ENCODE data around the gene DIAPH3. TPM values are rescaled to one million over a fixed set of nuclear protein-coding genes. Genes with fewer than 3 reads are reported as not detected.

Gene DIAPH3
- total RNA-seq, 1 experiment from 2014 or later, result 27.6 TPM

DNA sequence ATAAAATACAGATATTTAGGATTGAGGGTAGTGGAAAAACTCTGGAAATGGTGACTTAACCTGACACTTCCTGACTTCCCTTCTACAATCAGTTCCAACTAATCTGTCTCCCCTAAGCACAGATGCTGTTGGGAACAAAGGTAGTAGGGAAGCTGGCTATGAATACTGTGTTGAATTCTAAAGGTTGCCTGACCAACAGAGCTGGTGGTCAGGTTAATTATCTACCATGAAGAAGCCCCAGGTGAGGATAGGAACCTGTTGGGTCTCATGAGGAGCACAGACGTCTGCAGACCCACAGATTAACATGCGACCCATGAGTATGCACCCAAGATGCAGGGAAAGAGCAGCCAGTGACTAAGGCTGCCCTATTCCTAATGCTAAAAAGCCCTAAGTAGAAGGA lies 172.3 kb downstream of the DIAPH3 start (continued):
- no peak for TF ChIP-seq ZNF532 (CRISPR knock-in tag; IDR thresholded peaks at IDR 0.05; ENCODE audit: borderline replicate concordance)
- TF ChIP-seq, protein P1, sequence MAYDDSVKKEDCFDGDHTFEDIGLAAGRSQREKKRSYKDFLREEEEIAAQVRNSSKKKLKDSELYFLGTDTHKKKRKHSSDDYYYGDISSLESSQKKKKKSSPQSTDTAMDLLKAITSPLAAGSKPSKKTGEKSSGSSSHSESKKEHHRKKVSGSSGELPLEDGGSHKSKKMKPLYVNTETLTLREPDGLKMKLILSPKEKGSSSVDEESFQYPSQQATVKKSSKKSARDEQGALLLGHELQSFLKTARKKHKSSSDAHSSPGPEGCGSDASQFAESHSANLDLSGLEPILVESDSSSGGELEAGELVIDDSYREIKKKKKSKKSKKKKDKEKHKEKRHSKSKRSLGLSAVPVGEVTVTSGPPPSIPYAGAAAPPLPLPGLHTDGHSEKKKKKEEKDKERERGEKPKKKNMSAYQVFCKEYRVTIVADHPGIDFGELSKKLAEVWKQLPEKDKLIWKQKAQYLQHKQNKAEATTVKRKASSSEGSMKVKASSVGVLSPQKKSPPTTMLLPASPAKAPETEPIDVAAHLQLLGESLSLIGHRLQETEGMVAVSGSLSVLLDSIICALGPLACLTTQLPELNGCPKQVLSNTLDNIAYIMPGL (CRISPR knock-in tag; IDR thresholded peaks at IDR 0.05), result no peak
- TF ChIP-seq RELA (CRISPR knock-in tag; IDR thresholded peaks at IDR 0.05; ENCODE audit: borderline replicate concordance), result no peak
- no peak for TF ChIP-seq E2F1 (CRISPR knock-in tag; IDR thresholded peaks at IDR 0.05)
- no peak for TF ChIP-seq FOXJ3 (CRISPR knock-in tag; IDR thresholded peaks at IDR 0.05; ENCODE audit: borderline replicate concordance)
- TF ChIP-seq, protein P2, sequence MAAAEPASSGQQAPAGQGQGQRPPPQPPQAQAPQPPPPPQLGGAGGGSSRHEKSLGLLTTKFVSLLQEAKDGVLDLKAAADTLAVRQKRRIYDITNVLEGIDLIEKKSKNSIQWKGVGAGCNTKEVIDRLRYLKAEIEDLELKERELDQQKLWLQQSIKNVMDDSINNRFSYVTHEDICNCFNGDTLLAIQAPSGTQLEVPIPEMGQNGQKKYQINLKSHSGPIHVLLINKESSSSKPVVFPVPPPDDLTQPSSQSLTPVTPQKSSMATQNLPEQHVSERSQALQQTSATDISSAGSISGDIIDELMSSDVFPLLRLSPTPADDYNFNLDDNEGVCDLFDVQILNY (CRISPR knock-in tag; IDR thresholded peaks at IDR 0.05), result no peak
- TF ChIP-seq, protein P3, sequence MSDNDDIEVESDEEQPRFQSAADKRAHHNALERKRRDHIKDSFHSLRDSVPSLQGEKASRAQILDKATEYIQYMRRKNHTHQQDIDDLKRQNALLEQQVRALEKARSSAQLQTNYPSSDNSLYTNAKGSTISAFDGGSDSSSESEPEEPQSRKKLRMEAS (CRISPR knock-in tag; IDR thresholded peaks at IDR 0.05), result no peak
- no peak for TF ChIP-seq ESRRA (CRISPR knock-in tag; IDR thresholded peaks at IDR 0.05; ENCODE audit: borderline replicate concordance)
- no peak for TF ChIP-seq ZNF317 (CRISPR knock-in tag; IDR thresholded peaks at IDR 0.05; ENCODE audit: borderline replicate concordance, low read depth)

DNA sequence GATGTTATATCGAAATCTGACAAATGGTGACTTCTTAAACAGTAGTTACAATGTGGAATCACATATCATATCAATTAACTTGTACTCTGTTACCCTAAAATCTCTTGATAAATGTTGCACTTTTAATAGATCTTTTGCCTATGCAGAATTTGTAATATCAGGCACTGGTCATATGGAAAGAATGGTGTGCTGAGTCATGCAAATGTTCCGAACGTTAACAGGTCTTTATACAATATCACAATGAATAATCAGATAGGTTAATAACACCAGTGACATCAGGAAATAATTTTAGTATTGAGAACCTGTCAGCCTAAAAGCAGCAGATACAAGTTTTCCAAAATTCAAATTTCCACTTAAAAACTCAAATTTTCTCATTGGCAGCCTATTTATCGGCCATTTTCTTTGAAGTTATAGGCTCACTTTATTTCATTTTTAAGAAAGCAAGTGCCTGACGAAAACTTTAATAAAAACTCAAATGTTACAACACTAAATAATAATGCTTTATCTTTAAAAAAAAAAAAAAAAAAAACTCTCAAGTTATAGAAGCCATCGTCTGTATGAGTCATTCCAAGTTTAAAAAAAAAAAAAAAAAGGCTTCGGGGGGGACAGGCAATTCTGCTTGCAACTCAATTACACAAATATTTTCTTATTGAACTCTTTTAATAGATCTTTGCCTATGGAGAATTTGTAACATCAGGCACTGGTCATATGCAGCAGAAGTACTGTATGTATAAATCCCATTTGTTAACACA lies 180.9 kb downstream of the DIAPH3 start:
- no peak for TF ChIP-seq GABPB1 (CRISPR knock-in tag; IDR thresholded peaks at IDR 0.05)
- TF ChIP-seq NR2C2 (CRISPR knock-in tag; IDR thresholded peaks at IDR 0.05), result no peak
- TF ChIP-seq, protein P1 (CRISPR knock-in tag; IDR thresholded peaks at IDR 0.05), result no peak
- TF ChIP-seq ZNF416 (CRISPR knock-in tag; IDR thresholded peaks at IDR 0.05), result no peak
- TF ChIP-seq MYBL2 (CRISPR knock-in tag; IDR thresholded peaks at IDR 0.05), result no peak
- no peak for TF ChIP-seq AR (CRISPR knock-in tag; IDR thresholded peaks at IDR 0.05)
- no peak for TF ChIP-seq ESRRA (CRISPR knock-in tag; IDR thresholded peaks at IDR 0.05; ENCODE audit: borderline replicate concordance)
- no peak for TF ChIP-seq FOXP1 (CRISPR knock-in tag; IDR thresholded peaks at IDR 0.05; ENCODE audit: borderline replicate concordance)
- no peak for TF ChIP-seq NR1H2 (CRISPR knock-in tag; IDR thresholded peaks at IDR 0.05)
- no peak for TF ChIP-seq GRHL2 (CRISPR knock-in tag; IDR thresholded peaks at IDR 0.05; ENCODE audit: insufficient replicate concordance, severe bottlenecking)
- TF ChIP-seq, protein P4, sequence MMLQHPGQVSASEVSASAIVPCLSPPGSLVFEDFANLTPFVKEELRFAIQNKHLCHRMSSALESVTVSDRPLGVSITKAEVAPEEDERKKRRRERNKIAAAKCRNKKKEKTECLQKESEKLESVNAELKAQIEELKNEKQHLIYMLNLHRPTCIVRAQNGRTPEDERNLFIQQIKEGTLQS (CRISPR knock-in tag; conservative IDR thresholded peaks at IDR 0.05), result no peak
- Mint-ChIP-seq H3K4me3 (no peak overlapping the region), H3K4me1 (peaks cover 6% of the 10 kb centered on the region; the same call in 1 of the 2 replicates), H3K27me3 (ENCODE audit: low read depth) (no peaks in the 10 kb centered on the region), H3K36me3 (peaks cover under 1% of the 10 kb centered on the region), H3K9me3 (peaks cover under 1% of the 10 kb centered on the region), H3K27ac (no peak overlapping the region)
- ChIA-PET POLR2A (no interaction called here), CTCF (no interaction called here)
- DNase-seq (ENCODE audit: low spot score) (no peak), ATAC-seq (no peak)

Data from WTC11 (cell line).